ENCODE measurements around the gene PFDN1.

Gene PFDN1

DNA sequence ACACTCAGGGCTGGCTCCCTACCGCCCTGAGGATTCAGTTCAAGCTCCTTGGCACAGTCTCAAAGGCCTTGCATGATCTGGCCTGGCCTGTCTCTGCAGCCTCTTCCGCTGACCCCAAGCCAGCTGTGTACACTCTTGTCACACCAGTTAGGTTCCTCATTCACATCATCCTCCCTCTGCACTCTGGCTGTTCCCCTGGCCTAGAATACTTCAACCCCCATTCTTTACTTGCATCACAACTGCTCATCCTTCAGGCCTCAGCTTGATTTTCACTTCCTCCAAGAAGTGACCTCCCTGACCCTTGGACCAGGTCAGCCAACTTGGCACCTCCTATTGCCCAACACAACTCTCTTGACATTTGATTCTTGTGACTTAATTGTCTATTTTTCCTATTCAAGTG is 18.9 kb upstream of the PFDN1 start:
- H3K4me3 ChIP-seq (replicated peaks in 1 of 2; ENCODE audit: low read depth in 2 of 2, low read length in 2 of 2) = no peak overlapping the region
- no peak for DNase-seq (ENCODE audit: low read depth in 2 of 2)
- TF ChIP-seq, protein P1, sequence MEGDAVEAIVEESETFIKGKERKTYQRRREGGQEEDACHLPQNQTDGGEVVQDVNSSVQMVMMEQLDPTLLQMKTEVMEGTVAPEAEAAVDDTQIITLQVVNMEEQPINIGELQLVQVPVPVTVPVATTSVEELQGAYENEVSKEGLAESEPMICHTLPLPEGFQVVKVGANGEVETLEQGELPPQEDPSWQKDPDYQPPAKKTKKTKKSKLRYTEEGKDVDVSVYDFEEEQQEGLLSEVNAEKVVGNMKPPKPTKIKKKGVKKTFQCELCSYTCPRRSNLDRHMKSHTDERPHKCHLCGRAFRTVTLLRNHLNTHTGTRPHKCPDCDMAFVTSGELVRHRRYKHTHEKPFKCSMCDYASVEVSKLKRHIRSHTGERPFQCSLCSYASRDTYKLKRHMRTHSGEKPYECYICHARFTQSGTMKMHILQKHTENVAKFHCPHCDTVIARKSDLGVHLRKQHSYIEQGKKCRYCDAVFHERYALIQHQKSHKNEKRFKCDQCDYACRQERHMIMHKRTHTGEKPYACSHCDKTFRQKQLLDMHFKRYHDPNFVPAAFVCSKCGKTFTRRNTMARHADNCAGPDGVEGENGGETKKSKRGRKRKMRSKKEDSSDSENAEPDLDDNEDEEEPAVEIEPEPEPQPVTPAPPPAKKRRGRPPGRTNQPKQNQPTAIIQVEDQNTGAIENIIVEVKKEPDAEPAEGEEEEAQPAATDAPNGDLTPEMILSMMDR (IDR thresholded peaks at IDR 0.05; ENCODE audit: low read depth, low read length) = no peak

DNA sequence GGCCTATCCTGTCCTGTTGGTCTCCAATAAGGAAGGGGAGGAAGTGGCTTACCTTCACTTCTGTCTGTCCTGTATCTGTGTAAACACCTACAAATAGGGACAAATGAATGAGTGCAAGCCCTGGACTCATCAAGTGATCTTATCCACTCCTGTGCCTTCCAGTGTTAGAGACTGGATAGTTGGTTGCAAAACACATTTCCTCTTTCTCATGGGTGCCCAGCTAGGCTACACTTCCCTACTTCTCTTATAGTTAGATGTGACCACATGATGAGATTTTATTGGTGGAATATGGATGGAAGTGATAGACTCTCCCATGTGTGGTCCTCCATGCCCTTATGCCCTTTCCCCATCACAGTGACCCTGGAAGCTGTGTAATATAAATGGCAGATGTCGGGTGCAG is 16.9 kb upstream of the PFDN1 start:
- TF ChIP-seq, protein P1 (IDR thresholded peaks at IDR 0.05; ENCODE audit: low read depth, low read length) = no peak
- H3K4me3 ChIP-seq (replicated peaks in 1 of 2; ENCODE audit: low read depth in 2 of 2, low read length in 2 of 2) = no peak overlapping the region
- no peak for DNase-seq (ENCODE audit: low read depth in 2 of 2)

DNA sequence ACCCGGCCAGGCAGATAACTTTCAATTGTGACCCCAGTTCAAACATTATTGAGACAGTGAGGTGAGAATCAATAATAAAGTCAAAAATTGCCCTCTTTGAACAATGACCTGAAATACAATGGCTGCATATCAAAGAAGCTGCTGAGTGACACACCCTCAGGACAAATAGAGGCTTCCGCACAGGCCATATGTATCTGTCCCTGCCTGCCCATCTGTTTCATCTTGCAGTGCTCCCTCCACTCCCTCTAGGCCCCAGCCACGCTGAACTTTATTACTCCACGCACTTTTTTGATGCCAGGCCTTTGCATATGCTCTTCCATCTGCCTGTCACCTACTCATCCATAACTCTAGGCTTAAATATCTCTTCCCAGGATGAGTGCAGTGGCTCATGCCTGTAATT is 15.9 kb upstream of the PFDN1 start:
- no peak for DNase-seq (ENCODE audit: low read depth in 2 of 2)
- TF ChIP-seq, protein P1 (IDR thresholded peaks at IDR 0.05; ENCODE audit: low read depth, low read length) = no peak
- no peak overlapping the region for H3K4me3 ChIP-seq (replicated peaks in 1 of 2; ENCODE audit: low read depth in 2 of 2, low read length in 2 of 2)

DNA sequence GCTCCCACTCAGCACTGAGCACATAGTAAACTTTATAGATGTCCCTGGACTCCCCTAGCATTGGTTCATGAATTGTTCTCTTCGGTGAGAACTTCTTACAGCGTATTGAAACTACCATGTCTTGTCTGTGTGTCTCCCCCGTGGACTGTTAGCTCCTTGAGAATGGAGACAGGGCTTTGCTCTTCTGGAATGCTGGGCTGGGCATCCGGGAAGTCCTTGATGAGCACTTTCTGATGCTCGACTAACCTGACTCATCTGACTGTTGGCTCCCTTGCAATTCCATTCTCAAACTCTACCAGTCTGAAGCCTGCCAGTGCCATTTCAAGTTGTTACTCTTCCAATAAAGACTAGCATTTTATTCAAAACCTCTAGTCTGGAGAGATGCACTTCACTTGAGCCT is 15.0 kb upstream of the PFDN1 start:
- TF ChIP-seq, protein P1 (IDR thresholded peaks at IDR 0.05; ENCODE audit: low read depth, low read length) = no peak
- no peak overlapping the region for H3K4me3 ChIP-seq (replicated peaks in 1 of 2; ENCODE audit: low read depth in 2 of 2, low read length in 2 of 2)
- DNase-seq (ENCODE audit: low read depth in 2 of 2) = peak; percentile 47 to 80

DNA sequence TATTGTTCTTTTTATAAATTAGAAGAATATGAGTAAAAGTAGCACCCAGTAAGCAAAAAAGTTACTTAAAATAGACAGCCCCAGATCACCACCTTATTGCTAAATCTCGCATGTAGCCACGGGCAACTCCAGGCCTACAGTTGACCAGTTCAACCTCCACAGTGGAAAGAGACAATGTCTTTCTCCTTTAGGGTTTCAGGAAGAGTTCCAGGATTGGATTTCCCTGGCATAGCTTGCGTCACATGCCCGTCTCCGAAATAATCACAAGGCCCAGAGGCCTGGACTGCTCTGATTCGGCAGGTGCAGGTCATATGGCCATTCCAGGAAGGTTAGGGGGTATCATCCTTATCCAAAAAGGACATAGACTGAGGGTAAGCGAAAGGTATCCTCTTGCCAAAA is 9.9 kb upstream of the PFDN1 start:
- no peak overlapping the region for H3K4me3 ChIP-seq (replicated peaks in 1 of 2; ENCODE audit: low read depth in 2 of 2, low read length in 2 of 2)
- DNase-seq (ENCODE audit: low read depth in 2 of 2) = no peak
- TF ChIP-seq, protein P1 (IDR thresholded peaks at IDR 0.05; ENCODE audit: low read depth, low read length) = no peak

DNA sequence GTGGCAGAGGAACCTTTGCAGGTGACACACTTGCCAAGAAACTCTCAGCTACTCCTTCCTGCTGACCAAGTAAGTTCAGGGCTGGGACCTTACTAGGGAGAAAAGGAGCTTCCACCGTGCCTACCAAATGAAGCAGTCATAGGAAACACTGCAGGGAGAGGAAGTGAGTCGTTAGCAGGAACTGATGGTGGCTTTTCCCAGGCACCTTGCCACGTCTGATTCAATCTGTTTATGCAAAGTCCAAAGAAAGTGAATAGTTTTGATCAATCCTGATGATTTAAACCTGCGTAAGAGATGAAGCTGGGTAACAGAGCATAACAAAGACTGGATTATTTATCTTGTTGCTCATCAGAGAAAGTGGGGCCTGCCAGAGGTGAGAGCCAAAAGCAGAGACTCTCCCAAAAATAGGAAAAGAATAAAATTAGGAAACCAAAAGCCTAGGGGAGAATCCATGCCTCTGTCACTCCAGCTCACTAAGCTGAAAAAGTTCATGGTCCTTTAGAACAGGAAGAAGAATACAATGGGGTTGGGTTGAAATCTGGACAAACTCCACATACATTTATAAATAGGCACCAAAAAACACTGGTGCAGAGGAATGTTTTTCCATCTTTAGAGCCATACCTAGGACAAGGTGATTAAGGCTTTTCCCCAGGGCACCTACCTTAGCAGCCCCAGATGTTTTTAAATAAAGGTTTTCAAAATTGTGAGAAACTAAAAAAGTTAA is 9.3 kb upstream of the PFDN1 start:
- TF ChIP-seq, protein P1 (IDR thresholded peaks at IDR 0.05; ENCODE audit: low read depth, low read length) = no peak
- no peak overlapping the region for H3K4me3 ChIP-seq (replicated peaks in 1 of 2; ENCODE audit: low read depth in 2 of 2, low read length in 2 of 2)
- DNase-seq (ENCODE audit: low read depth in 2 of 2) = peak; percentile 81 to 99

DNA sequence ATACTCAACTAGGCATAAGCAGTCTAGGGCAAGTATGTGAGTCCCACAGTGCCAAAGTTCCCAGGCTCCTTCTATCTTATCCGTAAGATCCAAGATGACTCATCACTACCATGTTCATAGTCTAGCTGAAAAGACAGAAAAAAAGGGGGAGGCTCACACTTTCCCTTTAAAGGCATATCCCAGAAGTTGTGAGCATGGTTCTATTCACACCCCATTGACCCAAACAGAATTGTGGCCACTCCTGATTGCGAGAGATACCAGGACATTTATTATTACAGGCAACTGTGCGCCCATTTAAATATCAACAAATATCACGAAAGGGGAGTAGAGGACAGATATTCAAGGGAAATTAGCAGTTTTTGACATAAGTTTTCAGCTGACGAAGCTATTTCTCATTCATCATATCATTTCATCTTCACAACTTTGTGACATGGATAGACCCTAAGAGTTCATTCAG is 8.1 kb upstream of the PFDN1 start:
- TF ChIP-seq, protein P1 (IDR thresholded peaks at IDR 0.05; ENCODE audit: low read depth, low read length) = no peak
- peak; percentile 86 to 94 for DNase-seq (ENCODE audit: low read depth in 2 of 2)
- no peak overlapping the region for H3K4me3 ChIP-seq (replicated peaks in 1 of 2; ENCODE audit: low read depth in 2 of 2, low read length in 2 of 2)
